HepG2 (cell line): ENCODE data around the gene PEMT.

ENCODE experiments used
- CTCF ChIP-seq: sonication (generic); formaldehyde crosslinking; IDR thresholded peaks from 2 replicates; pipeline ENCODE4 v1.5.0; 2020; ENCODE audit warnings: mild to moderate bottlenecking, missing genetic modification reagents, moderate library complexity
- E2F5 ChIP-seq: sonication (generic); formaldehyde crosslinking; conservative IDR thresholded peaks from 2 replicates; pipeline ENCODE4 v1.4.0; 2020; ENCODE audit warnings: missing genetic modification reagents
- HMGXB4 ChIP-seq, 2 experiments: sonication (generic) in 1 of 2; formaldehyde crosslinking in 1 of 2; IDR thresholded peaks; 2 replicates each; pipeline versions ENCODE4 v1.4.0 to v1.6.1; 2018 to 2020; ENCODE audit warnings: missing genetic modification reagents in 2 of 2, borderline replicate concordance in 1 of 2, low read depth in 1 of 2, mild to moderate bottlenecking in 1 of 2, missing biosample characterization in 1 of 2
- KDM5A ChIP-seq: fragments of 200-600 bp; sonication (generic); IDR thresholded peaks from 2 replicates; pipeline ENCODE4 v1.7.0; 2018; ENCODE audit warnings: antibody characterized with exemption, mild to moderate bottlenecking, low read length, borderline replicate concordance
- MAFK ChIP-seq, 2 experiments: IDR thresholded peaks in 1 of 2; conservative IDR thresholded peaks in 1 of 2; 2 replicates each; pipeline ENCODE4 v1.6.1; 2011; ENCODE audit warnings: improper control_type of control experiment in 2 of 2, low read length in 2 of 2
- POLR2A ChIP-seq, 2 experiments: IDR thresholded peaks; 2 replicates each; pipeline ENCODE4 v1.6.1; 2011; ENCODE audit warnings: low read depth in 2 of 2, low read length in 2 of 2, mild to moderate bottlenecking in 1 of 2, moderate library complexity in 1 of 2; ENCODE audit not compliant: insufficient read depth in 1 of 2
- SP2 ChIP-seq: sonication (generic); formaldehyde crosslinking; IDR thresholded peaks from 2 replicates; pipeline ENCODE4 v1.5.1; 2020; ENCODE audit warnings: mild to moderate bottlenecking, missing genetic modification reagents
- SP5 ChIP-seq: IDR thresholded peaks from 2 replicates; pipeline ENCODE4 v1.6.1; 2016; ENCODE audit warnings: low read depth, borderline replicate concordance

- TF ChIP-seq HMGXB4 (CRISPR knock-in tag; IDR thresholded peaks at IDR 0.05; ENCODE audit: borderline replicate concordance in 1 of 2, low read depth in 1 of 2) (no peak), POLR2A (IDR thresholded peaks at IDR 0.05; ENCODE audit: insufficient read depth in 1 of 2, low read depth in 2 of 2, low read length in 2 of 2) (no peak), SP2 (CRISPR knock-in tag) (no peak), CTCF (CRISPR knock-in tag) (no peak), SP5 (CRISPR knock-in tag) (no peak), MAFK (conservative IDR thresholded peaks at IDR 0.05 in 1 of 2, IDR thresholded peaks at IDR 0.05 in 1 of 2; ENCODE audit: low read length in 2 of 2) (no peak), KDM5A (no peak), E2F5 (no peak)
These were observed 54.8 kb downstream of the PEMT start for GRCh38 chr17:17536702-17537101.
